ENCODE measurements around the gene SALL1.

SALL1 gene

GRCh38 chr16:51157698-51158097, 6.6 kb upstream of the SALL1 start:
- Histone ChIP-seq H3K4me3 (ENCODE audit: low read depth, low read length) (no peak overlapping the region), H3K27me3 (replicated peaks) (peaks cover 43% of the 10 kb centered on the region)
- no peak for TF ChIP-seq CTCF (IDR thresholded peaks at IDR 0.05; ENCODE audit: low read depth, low read length, missing control alignments)

GRCh38 chr16:51156807-51157200, 5.7 kb upstream of the SALL1 start:
- no peak overlapping the region for H3K4me3 ChIP-seq (ENCODE audit: low read depth, low read length)
- DNase-seq: no peak
- peaks cover 50% of the 10 kb centered on the region for H3K27me3 ChIP-seq (replicated peaks)
- no peak for TF ChIP-seq CTCF (IDR thresholded peaks at IDR 0.05; ENCODE audit: low read depth, low read length, missing control alignments)
- in situ Hi-C loops (cut with HindIII; ENCODE audit: low pct_ligation_motif_present, low sequenced_read_pairs): no loop called here
- no peak overlapping the region for H3K27ac ChIP-seq
- H3K36me3 ChIP-seq (replicated peaks): no peaks in the 10 kb centered on the region

More at GRCh38 chr16:51157698-51158097, 6.6 kb upstream of the SALL1 start:
- H3K36me3 ChIP-seq (replicated peaks): no peaks in the 10 kb centered on the region
- in situ Hi-C loops (cut with HindIII; ENCODE audit: low pct_ligation_motif_present, low sequenced_read_pairs): no loop called here
- no peak overlapping the region for H3K27ac ChIP-seq
- DNase-seq: no peak

GRCh38 chr16:51155820-51156806, 5.0 kb upstream of the SALL1 start:
- DNase-seq: no peak
- in situ Hi-C loops (cut with HindIII; ENCODE audit: low pct_ligation_motif_present, low sequenced_read_pairs): no loop called here
- Histone ChIP-seq H3K36me3 (replicated peaks) (no peaks in the 10 kb centered on the region), H3K4me3 (ENCODE audit: low read depth, low read length) (peak overlapping the region; percentile 5), H3K27ac (no peak overlapping the region), H3K27me3 (replicated peaks) (peaks cover 50% of the 10 kb centered on the region)
- peak; percentile 1 for TF ChIP-seq CTCF (IDR thresholded peaks at IDR 0.05; ENCODE audit: low read depth, low read length, missing control alignments)

- TF ChIP-seq CTCF (IDR thresholded peaks at IDR 0.05; ENCODE audit: low read depth, low read length, missing control alignments): no peak
- H3K27me3 ChIP-seq (replicated peaks): peaks cover 58% of the 10 kb centered on the region
- peak overlapping the region; percentile 12 for H3K4me3 ChIP-seq (ENCODE audit: low read depth, low read length)
- DNase-seq: no peak
- no peaks in the 10 kb centered on the region for H3K36me3 ChIP-seq (replicated peaks)
- in situ Hi-C loops (cut with HindIII; ENCODE audit: low pct_ligation_motif_present, low sequenced_read_pairs): no loop called here
- H3K27ac ChIP-seq: no peak overlapping the region
Observed at GRCh38 chr16:51155199-51155607, 4.1 kb upstream of the SALL1 start.

GRCh38 chr16:51154271-51155171, 3.5 kb upstream of the SALL1 start:
- peaks cover 65% of the 10 kb centered on the region for H3K27me3 ChIP-seq (replicated peaks)
- in situ Hi-C loops (cut with HindIII; ENCODE audit: low pct_ligation_motif_present, low sequenced_read_pairs): no loop called here

More at GRCh38 chr16:51154271-51155171, 3.5 kb upstream of the SALL1 start:
- no peak overlapping the region for H3K4me3 ChIP-seq (ENCODE audit: low read depth, low read length)
- no peak for TF ChIP-seq CTCF (IDR thresholded peaks at IDR 0.05; ENCODE audit: low read depth, low read length, missing control alignments)
- no peak for DNase-seq
- no peak overlapping the region for H3K27ac ChIP-seq
- H3K36me3 ChIP-seq (replicated peaks): no peaks in the 10 kb centered on the region
